Stomach (tissue), 4 donors: ENCODE results near the gene UBAC1.

ENCODE experiments used
- CTCF ChIP-seq, 7 experiments: fragments of 450-650 bp in 4 of 7; fragments of 200-600 bp in 3 of 7; sonication (generic) in 3 of 7; IDR thresholded peaks; one replicate each; pipeline ENCODE4 v1.5.1; 2016 to 2019; ENCODE audit warnings: antibody characterized with exemption in 7 of 7, control low read depth in 2 of 7, mild to moderate bottlenecking in 1 of 7
- POLR2A ChIP-seq, 4 donors: fragments of 450-650 bp; IDR thresholded peaks; one replicate each; pipeline ENCODE4 v1.6.1; 2016; ENCODE audit warnings: antibody characterized with exemption in 4 of 4, control low read depth in 2 of 4, mild to moderate bottlenecking in 1 of 4, moderate library complexity in 1 of 4

- TF ChIP-seq POLR2A (IDR thresholded peaks at IDR 0.05) (no peak), CTCF (IDR thresholded peaks at IDR 0.05) (no peak)
These were observed 43.0 kb upstream of the UBAC1 start for GRCh38 chr9:136004219-136004618.
